WI38 (cell line): ENCODE data around the gene CMPK1.

Experiments
- H3K4me3 ChIP-seq: 2 replicates; pipeline ENCODE4 v1.5.1; 2011; ENCODE audit warnings: low read depth, mild to moderate bottlenecking, control low read depth, low read length
- CTCF ChIP-seq: IDR thresholded peaks from 2 replicates; pipeline ENCODE4 v1.5.1; 2012; ENCODE audit warnings: low read depth, mild to moderate bottlenecking, control low read depth, low read length

CMPK1 gene

GRCh38 chr1:47386268-47386667, 52.7 kb downstream of the CMPK1 start:
- TF ChIP-seq CTCF, result no peak
- H3K4me3 ChIP-seq, result no peak overlapping the region

- H3K4me3 ChIP-seq, result no peak overlapping the region
- TF ChIP-seq CTCF, result no peak
These were observed 54.7 kb downstream of the CMPK1 start for GRCh38 chr1:47388030-47388890.

- no peak overlapping the region for H3K4me3 ChIP-seq
- peak; percentile 91 for TF ChIP-seq CTCF
These were observed 55.3 kb downstream of the CMPK1 start for GRCh38 chr1:47388891-47389238.

GRCh38 chr1:47389731-47390130, 56.1 kb downstream of the CMPK1 start:
- H3K4me3 ChIP-seq, result no peak overlapping the region
- TF ChIP-seq CTCF, result no peak

- H3K4me3 ChIP-seq, result no peak overlapping the region
- TF ChIP-seq CTCF, result no peak
These were observed 57.3 kb downstream of the CMPK1 start for GRCh38 chr1:47390843-47391242.

- H3K4me3 ChIP-seq, result no peak overlapping the region
- no peak for TF ChIP-seq CTCF
These were observed 59.6 kb downstream of the CMPK1 start for GRCh38 chr1:47393141-47393540.

GRCh38 chr1:47395433-47395832, 61.8 kb downstream of the CMPK1 start:
- no peak for TF ChIP-seq CTCF
- no peak overlapping the region for H3K4me3 ChIP-seq
